Mesothelial cell of epicardium (in vitro differentiated cells): ENCODE results near the gene YES1. TPM values are rescaled to one million over a fixed set of nuclear protein-coding genes. Genes with fewer than 3 reads are reported as not detected.

Source experiments
- DNase-seq, 2 experiments: peaks; one replicate each; pipeline ENCODE4 v3.0.0; 2021; ENCODE audit warnings: low spot score in 2 of 2; ENCODE audit not compliant: unreplicated experiment in 2 of 2
- H3K27ac Mint-ChIP-seq: 2 replicates; pipeline ENCODE4 v1.8.0; 2021; ENCODE audit warnings: mixed read lengths
- H3K27me3 Mint-ChIP-seq: 2 replicates; pipeline ENCODE4 v1.8.0; 2021; ENCODE audit warnings: low read depth, mixed read lengths
- H3K36me3 Mint-ChIP-seq: 2 replicates; pipeline ENCODE4 v1.8.0; 2021; ENCODE audit warnings: mixed read lengths
- H3K4me1 Mint-ChIP-seq: 2 replicates; pipeline ENCODE4 v1.8.0; 2021; ENCODE audit warnings: mixed read lengths
- H3K4me3 Mint-ChIP-seq: 2 replicates; pipeline ENCODE4 v1.8.0; 2021; ENCODE audit warnings: mild to moderate bottlenecking, moderate library complexity, mixed read lengths
- H3K9me3 Mint-ChIP-seq: 2 replicates; pipeline ENCODE4 v1.8.0; 2021; ENCODE audit warnings: mixed read lengths
- total RNA-seq: library from RNA; stranded (reverse); gene quantifications from 3 replicates; pipeline ENCODE4 v1.2.1, GENCODE V29; 2021
- TF ChIP-seq, protein P1 (sequence below): fragments of 200-600 bp; sonication (generic); IDR thresholded peaks from one replicate; pipeline ENCODE4 v1.5.0; 2021; ENCODE audit warnings: antibody characterized with exemption; ENCODE audit not compliant: unreplicated experiment

Gene YES1
- total RNA-seq, 1 donor from 2014 or later: 47.5 TPM

GRCh38 chr18:820591-821165, 8.6 kb upstream of the YES1 start:
- Mint-ChIP-seq H3K4me1 (peaks cover 7% of the 10 kb centered on the region), H3K27me3 (no peaks in the 10 kb centered on the region), H3K36me3 (no peaks in the 10 kb centered on the region), H3K27ac (no peak overlapping the region), H3K4me3 (no peak overlapping the region), H3K9me3 (no peaks in the 10 kb centered on the region)
- TF ChIP-seq, protein P1, sequence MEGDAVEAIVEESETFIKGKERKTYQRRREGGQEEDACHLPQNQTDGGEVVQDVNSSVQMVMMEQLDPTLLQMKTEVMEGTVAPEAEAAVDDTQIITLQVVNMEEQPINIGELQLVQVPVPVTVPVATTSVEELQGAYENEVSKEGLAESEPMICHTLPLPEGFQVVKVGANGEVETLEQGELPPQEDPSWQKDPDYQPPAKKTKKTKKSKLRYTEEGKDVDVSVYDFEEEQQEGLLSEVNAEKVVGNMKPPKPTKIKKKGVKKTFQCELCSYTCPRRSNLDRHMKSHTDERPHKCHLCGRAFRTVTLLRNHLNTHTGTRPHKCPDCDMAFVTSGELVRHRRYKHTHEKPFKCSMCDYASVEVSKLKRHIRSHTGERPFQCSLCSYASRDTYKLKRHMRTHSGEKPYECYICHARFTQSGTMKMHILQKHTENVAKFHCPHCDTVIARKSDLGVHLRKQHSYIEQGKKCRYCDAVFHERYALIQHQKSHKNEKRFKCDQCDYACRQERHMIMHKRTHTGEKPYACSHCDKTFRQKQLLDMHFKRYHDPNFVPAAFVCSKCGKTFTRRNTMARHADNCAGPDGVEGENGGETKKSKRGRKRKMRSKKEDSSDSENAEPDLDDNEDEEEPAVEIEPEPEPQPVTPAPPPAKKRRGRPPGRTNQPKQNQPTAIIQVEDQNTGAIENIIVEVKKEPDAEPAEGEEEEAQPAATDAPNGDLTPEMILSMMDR: no peak
- no peak for DNase-seq

DNA sequence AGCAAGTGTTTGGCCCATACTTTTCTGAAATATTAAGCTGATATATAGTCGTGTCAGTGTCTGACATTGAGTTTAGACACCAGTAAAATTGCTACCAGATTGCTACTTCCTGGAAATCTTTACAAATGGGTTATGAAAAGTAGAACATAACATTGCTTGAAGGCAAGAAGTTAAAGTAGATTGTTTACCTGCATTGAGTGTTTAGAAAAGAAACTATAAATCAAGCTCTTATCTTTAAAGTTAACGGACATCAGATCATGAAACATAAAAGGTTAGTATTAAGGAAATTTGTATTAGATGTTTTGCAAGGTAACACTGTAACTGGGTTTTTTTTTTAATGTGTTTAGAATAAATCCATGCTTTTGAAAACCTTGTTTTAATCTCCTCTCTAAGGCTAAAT, 4.8 kb upstream of the YES1 start:
- Mint-ChIP-seq H3K4me1 (peaks cover 22% of the 10 kb centered on the region), H3K9me3 (no peaks in the 10 kb centered on the region), H3K27me3 (no peaks in the 10 kb centered on the region), H3K36me3 (no peaks in the 10 kb centered on the region), H3K4me3 (no peak overlapping the region), H3K27ac (no peak overlapping the region)
- no peak for DNase-seq
- TF ChIP-seq, protein P1: no peak

GRCh38 chr18:816088-816653, 4.1 kb upstream of the YES1 start:
- Mint-ChIP-seq H3K4me3 (no peak overlapping the region), H3K27ac (no peak overlapping the region), H3K9me3 (no peaks in the 10 kb centered on the region), H3K27me3 (no peaks in the 10 kb centered on the region), H3K4me1 (peaks cover 22% of the 10 kb centered on the region), H3K36me3 (no peaks in the 10 kb centered on the region)
- TF ChIP-seq, protein P1: no peak
- DNase-seq: no peak

- TF ChIP-seq, protein P1: no peak
- no peaks in the 10 kb centered on the region for H3K9me3 Mint-ChIP-seq
- H3K4me1 Mint-ChIP-seq: peaks cover 27% of the 10 kb centered on the region
- no peaks in the 10 kb centered on the region for H3K36me3 Mint-ChIP-seq
- H3K27me3 Mint-ChIP-seq: no peaks in the 10 kb centered on the region
- H3K4me3 Mint-ChIP-seq: no peak overlapping the region
- DNase-seq: no peak
- H3K27ac Mint-ChIP-seq: no peak overlapping the region
These were observed 3.3 kb upstream of the YES1 start for GRCh38 chr18:815353-815752.

DNA sequence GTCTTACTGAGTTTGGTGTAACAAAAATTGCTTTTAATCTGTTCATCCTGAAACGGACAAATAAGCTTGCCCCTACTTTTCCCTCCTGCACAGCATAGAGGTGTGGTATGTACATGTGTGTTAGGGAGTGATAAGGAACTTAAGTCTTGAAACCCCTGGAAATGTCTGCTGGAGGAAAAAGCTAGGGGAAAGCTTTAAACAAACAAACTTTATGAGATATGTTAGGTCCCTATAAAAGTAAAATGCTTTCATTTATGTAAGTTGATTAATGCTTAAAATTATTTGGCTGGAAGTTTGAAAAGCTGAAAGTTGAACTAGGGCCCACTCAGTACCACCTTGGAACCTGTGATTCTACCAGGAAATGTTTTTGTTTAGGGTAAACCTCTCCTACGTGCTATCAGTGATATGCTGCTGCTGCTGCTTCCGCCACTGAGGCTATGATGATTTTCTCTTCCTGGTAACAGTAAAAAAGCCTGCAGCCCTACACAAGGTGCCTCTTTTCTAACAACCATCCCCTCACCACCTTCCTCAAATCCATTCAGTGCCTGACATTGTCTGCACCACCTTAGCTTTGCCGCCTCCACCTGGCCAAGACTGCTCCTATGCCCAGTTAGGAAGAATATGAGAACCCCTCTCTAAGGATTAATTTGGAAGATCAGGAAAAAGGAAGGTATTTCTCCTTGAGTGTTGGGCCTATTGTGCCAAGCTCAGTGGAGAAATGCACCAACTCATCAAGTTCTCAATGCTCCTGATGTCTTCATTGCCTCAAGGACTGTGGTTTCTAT, 2.5 kb upstream of the YES1 start:
- Mint-ChIP-seq H3K27me3 (no peaks in the 10 kb centered on the region), H3K36me3 (no peaks in the 10 kb centered on the region), H3K27ac (no peak overlapping the region), H3K4me1 (peaks cover 35% of the 10 kb centered on the region), H3K4me3 (no peak overlapping the region), H3K9me3 (no peaks in the 10 kb centered on the region)
- no peak for DNase-seq
- TF ChIP-seq, protein P1: no peak
